CD4-positive, alpha-beta T cell treated with Interleukin-2 at 100 ng/mL for 4 hours (primary cell): ENCODE data around the gene TRAPPC8.
"Not testable (repeated sequence)": the region's sequence is repeated elsewhere in the genome, so short reads cannot be mapped to it uniquely, and the experiment has no call there.

Source experiments
- DNase-seq: peaks from one replicate; pipeline ENCODE4 v3.0.0-alpha.2; 2020; ENCODE audit warnings: low spot score

TRAPPC8 gene

DNA sequence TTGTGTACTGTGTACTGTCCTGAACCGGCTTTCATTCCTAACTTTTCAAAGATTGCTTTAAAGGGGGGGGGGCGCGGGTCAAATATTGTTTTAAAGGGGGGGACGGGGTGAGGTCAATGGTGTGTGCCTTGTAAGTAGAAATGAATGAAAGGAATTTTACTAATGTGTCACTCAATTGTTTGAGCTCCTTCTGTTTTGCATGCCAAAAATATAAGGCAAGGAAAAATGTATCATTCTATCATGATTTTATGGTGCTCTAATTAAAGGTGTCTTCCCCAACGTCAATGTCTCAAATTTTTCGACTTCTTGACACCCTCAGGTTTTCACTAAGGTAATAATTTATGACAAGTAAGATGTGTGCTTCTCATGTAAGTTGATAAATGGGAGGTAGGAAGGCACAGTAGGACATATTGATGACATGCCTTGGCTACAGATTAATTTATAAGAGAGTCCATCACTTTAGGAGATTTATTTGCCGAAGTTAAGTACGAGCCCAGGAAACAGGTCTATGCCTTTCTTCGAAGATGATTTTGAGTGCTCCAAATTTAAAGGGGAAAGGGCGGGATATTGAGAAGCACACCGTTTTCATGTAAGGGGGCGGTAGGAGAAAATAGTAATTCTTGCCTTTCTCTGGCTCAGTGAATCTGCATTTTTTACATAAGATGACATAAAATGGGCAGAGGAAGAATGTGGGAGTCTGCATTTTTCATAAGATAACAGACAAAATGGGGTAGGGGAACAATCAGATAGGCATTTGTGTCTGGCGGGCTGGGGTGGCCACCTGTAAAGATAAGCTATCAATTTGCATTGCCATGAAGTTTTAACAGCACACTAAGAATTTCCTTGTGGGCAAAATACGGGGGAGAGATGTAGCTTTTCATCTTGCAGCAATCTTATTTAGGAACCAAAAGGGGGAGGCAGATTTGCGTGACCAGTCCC is 1.2 kb upstream of the TRAPPC8 start:
- DNase-seq = no peak

DNA sequence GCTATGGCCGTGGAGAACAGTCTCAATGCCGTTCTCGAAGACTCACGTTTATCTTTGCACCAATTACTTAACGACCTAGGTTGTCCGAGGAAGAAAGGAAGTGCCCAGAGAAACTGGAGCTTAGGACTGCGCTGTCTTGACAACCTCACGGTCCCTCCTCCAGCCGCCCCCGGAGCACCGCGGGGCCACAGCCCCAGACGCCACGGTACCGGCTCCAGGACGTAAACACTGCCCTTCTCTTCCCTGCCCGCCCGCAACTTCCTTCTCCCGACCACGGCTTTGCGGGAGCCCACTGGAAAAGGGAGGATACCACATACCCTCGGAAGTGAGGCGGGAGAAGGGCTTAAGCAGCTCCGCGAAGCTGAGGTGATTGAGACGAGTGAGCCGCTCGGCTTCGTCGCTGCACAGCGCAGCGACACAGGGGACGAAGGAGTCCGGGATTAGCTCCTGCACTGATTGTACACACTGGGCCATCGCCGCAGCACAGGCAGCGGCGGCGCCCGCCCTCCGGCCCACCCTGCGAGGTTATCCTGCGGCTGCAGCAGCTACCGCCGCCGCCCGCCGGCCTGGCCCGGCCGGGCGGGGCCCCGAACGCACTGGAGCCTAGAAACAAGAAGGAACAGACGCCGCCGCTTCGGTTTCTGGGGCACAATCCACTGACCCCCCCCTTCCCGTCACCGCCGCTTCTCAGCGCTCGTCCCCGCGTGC is 483 bp downstream of the TRAPPC8 start:
- peak; percentile 7 for DNase-seq

DNA sequence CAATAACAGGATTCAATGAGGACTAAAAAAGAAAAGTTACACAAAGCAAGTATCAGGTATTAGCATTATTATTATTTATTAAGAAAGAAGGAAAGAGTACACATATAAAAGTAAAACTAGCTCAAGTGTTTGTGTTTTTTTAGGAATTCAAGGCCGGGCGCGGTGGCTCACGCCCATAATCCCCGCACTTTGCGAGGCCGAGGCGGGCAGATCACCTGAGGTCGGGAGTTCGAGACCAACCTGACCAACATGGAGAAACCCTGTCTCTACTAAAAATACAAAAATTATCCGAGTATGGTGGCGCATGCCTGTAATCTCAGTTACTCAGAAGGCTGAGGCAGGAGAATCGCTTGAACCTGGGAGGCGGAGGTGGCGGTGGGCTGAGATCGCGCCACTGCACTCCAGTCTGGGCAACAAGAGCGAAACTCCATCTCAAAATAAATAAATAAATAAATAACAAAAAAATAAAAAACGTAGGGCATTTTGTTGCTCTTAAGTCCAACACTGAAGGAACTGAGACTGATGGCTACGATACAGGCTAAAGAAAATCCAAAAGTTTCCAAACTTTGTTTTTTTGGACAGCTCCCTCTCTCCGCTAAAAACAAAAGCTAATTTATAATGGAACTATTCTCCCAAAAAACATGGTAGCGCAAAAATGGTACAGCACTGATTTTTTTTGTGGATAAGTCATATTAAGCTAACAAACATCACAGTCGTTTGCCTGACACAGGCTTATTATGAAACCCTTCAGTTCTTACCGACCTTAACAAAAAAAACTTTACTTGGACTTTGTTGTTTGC is 1.7 kb downstream of the TRAPPC8 start:
- no peak for DNase-seq

DNA sequence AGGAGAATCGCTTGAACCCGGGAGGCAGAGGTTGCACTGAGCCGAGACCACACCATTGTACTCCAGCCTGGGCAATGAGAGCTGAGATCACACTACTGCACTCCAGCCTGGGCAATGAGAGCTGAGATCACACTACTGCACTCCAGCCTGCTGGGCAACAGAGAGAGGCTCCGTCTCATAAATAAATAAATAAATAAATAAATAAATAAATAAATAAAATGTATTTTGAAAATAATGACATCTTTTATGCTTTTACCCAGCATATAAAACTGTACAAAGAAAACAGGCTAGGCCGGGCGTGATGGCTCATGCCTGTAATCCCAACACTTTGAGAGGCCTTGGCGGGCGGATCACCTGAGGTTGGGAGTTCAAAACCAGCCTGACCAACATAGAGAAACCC is 8.2 kb downstream of the TRAPPC8 start:
- DNase-seq = not testable (repeated sequence)

DNA sequence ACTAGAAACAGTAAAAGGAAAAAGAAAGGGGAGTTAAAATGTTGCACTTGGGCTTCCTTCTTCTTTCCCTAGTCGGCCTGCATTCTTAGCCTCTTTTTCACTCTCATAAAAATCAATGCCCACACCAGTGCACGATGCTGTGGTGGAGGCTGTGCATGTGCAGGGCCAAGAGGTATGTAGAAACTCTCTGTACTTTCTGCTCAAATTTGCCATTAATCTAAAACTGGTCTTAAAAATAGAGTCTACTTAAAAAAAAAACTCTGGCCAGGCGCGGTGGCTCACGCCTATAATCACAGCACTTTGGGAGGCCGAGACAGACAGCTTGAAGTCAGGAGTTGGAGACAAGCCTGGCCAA is 11.1 kb downstream of the TRAPPC8 start:
- no peak for DNase-seq

DNA sequence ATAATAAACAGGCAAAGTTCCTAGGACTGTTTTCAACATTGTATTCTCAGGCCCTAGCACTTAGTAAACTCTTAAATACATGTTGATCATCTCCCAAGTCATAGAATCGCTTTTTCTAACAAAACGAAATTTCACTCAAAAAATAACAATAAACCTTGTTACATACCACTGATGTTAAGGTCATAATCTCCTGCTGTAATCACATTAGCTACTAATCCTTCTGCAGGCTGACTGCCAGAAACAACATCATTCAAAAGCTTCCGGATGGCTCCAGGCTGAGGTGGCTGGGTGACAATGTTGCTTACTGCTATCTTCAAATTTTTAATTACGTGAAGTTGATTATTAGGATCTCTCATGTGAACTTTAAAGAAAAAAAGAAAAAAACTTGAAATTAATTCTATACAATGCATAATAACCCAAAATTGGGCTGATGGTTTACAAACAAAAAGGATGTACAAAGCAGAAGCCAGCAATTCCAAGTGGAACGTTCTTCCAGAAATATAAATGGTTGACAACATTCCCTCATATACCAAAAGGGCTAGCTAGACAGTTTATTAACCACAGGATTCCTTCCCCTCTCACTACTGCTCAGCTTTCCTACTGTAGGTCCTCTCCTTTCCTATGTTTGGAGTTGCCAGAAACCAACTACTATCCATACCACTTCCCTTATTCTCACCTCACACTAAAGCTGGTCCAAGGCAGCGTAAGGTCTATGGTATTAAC is 11.6 kb downstream of the TRAPPC8 start:
- DNase-seq = no peak

DNA sequence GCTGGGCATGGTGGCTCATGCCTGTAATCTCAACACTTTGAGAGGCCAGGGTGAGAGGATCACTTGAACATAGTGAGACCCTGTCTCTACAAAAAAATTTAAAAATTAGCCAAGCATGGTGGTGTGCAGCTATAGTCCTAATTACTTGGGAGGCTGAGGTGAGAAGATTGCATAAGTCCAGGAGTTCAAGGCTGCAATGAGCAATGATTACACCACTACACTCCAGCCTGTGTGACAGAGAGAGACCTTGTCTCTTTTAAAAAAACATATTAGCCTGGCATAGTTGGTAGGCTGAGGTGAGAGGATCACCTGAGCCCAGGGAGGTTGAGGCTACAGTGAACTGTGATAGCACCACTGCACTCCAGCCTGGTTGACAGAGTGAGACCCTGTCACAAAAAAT is 13.7 kb downstream of the TRAPPC8 start:
- no peak for DNase-seq

DNA sequence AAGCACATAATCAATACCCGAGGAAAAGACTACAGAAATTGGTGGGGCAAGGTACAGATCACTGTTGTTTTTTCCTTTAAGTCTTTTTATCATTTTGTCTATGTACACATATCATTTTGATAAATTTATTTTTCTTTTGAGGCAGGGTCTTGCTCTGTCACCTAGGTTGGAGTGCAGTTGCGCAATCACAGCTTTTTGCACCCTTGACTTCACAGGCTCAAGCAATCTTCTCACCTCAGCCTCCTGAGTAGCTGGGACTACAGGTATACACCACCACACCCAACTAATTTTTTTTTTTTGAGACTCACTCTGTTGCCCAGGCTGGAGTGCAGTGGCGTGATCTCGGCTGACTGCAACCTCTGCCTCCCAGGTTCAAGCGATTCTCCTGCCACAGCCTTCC is 15.9 kb downstream of the TRAPPC8 start:
- DNase-seq = not testable (repeated sequence)

DNA sequence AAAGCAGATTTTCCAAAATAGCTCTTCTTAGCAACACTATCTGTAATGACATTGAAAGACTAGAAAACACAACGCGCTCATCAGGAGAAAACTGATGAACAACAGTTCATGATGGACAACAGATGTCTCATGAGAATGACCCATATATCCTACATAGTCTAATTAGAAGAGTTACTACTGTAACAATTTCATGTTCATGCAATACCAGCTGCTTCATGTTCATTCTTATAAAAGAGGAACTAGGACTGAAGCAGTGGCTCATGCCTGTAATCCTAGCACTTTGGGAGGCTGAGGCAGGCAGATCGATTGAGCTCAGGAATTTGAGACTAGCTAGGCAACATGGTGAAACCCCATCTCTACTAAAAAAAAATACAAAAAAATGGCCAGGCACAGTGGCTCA is 22.7 kb downstream of the TRAPPC8 start:
- DNase-seq = no peak

DNA sequence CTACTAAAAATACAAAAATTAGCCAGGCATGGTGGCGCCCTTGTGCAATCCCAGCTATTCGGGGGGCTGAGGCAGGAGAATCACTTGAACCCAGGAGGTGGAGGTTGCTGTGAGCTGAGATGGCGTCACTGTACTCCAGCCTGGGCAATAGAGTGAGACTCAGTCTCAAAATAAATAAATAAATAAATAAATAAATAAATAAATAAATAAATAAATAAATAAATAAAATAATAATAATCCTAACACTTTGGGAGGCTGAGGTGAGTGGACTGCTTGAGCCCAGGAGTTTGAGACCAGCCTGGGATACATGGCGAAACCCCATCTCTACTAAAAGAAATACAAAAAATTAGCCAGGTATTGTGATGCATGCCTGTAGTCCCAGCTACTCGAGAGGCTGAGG is 23.6 kb downstream of the TRAPPC8 start:
- not testable (repeated sequence) for DNase-seq

DNA sequence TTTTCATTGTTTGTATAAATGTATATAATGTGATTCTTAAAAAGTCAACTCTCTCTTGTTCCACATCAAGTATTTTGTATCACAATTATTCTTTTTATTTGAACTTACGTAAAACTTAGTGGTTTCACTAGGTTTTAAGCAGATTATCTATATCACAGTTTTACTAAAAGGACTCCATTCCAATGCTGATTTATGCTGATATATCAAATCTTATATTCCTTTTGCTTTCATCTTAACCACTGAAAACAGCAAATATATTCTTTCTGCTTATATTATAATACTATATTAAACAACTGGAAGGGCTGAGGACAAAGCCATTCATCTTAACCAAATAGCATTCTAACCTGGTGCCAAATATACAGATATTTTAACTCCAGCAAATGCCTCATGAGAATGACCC is 24.2 kb downstream of the TRAPPC8 start:
- no peak for DNase-seq

DNA sequence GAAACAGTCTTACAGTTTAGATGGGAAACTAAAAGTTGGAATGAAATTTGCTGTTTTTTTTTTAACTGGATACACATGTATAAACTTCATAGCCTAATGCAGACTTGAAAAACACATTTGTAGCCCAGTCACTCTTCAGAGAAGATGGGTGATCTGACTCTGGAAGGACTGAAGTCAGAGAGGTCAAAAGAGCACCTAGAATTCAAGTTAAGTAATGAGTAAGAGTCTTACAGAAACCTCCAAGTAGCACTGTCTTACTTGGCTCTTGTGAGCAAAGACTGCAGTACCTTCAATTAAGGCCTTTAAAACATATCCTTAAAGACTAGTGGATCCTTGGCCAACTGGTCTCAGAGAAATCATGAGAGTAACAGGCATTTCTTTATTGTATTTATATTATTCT is 41.9 kb downstream of the TRAPPC8 start:
- DNase-seq = no peak

DNA sequence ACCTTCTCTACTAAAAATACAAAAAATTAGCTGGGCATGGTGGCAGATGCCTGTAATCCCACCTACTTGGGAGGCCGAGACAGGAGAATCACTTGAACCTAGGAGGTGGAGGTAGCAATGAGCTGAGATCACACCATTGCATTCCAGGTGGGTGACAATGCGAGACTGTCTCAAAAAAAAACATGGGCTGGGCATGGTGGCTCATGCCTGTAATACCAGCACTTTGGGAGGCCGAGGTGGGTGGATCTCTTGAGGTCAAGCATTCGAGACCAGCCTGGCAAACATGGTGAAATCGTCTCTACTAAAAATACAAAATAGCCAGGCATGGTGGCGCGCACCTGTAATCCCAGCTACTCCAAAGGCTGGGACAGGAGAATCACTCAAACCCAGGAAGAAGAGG is 43.2 kb downstream of the TRAPPC8 start:
- not testable (repeated sequence) for DNase-seq

DNA sequence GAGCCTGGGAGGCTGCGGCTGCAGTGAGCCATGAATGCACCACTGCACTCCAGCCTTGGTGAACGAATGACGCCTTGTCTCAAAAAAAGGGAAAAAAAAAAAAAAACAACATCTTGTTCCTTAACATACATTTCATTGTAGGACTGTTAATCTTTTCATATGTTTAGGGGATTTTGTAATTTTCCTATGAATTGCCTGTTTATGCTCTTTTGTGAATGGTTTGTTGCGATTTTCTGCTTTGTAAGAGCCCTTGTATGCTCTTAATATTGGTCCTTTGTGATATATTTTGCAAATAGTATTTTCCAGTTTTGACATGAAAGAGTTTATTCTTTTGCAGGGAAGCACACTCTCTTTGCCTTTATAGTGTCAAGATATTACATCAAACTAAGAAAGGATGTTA is 50.0 kb downstream of the TRAPPC8 start:
- no peak for DNase-seq

DNA sequence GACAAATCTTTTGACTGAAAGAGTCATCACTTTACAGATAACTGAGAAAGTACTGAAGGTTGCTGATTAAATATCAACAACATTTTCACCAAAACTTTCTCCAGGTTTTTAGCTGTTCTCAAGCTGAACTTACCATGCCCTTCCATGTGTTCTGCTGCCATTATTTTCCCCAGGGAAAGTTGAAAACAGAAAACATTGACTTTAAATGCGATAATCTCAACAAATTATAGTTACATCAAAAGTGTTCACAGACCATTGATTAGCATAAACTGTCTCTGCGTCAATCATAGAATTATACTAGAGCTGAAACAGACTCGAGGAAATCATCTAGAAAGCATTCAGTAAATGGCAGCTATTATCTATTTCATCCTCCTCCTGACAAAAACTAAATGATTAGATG is 51.4 kb downstream of the TRAPPC8 start:
- no peak for DNase-seq

DNA sequence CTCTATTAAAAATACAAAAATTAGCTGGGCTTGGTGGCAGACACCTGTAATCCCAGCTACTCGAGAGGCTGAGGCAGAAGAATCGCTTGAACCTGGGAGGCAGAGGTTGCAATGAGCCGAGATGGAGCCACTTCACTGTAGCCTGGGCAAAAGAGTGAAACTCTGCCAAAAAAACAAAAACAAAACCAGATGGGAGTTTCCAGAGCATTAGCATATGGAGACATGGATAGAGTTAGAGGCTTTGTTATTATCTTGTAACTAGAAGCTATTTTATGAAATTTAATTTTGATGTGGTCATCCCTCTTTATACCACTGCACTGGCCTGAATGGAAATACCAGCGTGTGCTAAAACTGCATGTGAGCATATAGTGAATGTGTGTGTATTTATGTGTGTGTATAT is 58.9 kb downstream of the TRAPPC8 start:
- DNase-seq = no peak

DNA sequence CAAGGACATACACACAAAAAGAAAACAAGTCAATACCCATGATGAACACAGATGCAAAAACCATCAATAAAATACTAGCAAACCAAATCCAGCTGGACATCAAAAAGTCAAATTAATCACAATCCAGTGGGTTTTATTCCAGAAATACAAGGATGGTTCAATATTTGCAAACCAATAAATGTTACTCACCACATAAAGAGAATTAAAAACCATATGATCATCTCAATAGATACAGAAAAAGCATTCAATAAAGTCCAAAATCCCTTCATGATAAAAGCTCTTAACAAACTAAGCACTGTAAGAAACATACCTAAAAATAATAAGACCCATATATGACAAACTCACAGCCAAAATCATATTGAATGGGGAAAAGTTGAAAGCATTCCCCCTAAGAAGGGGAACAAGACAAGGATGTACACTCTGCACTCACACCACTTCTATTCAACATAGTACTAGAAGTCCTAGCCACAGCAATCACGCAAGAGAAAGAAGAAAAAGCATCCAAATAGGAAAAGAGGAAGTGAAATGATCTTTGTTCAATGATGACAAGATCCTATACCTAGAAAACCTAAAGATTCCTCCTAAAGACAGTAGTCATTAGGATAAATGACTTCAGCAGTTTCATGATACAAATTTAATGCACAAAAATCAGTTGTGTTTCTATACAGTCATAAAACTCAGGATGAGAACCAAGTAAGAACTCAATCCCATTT is 62.6 kb downstream of the TRAPPC8 start:
- DNase-seq = no peak

DNA sequence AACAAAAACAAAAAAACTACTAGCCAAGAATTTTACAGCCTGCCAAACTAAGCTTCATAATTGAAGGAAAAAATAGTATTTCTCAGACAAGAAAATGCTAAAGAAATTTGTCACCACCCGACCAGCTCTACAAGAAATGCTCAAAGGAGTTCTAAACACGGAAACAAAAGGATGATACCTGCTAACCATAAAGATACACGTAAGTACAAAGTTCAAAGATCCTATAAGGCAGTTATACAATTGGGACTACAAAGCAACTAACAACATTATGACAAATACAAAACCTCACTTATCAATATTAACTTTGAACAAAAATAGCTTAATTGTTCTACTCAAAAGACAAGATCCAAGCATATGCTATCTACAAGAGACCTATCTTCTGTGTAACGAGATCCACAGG is 64.6 kb downstream of the TRAPPC8 start:
- DNase-seq = no peak

DNA sequence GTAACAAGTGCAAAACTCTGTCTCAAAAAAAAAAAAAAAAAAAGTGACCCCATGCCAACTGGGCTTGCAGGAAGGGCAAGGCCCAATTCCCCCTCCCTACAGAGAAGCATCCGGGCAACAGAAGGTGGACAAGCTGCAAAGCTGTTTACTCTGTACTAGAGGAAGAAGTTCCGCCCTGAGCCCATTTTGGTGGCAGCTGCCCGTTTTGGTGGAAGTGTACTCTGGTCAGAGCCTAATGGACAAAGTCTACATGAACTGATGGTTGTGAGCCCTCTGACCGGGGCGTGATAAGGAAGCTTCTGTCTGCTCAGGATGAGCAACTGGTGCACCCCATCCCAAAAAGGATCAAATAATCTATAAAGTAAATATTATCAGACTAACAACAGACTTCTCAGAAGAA is 65.0 kb downstream of the TRAPPC8 start:
- DNase-seq = no peak

DNA sequence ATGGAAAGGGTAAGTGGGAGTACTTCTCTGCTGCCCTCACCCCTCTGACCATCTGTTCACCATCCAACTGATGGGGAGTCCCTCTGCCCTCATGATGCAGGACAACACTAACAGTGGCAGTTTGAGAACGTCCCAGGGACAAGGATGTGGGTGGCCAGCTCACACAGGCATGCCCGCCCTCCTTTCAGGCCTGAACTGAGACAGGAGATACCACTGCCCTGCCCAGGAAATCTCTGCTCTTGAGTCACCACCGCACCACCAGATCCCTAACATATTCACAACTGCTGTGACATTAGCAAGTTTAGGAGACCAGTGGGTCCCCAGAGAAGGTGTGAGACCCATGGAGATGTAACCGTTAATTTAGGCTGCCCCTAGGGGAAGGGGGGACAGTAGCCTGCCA is 66.2 kb downstream of the TRAPPC8 start:
- DNase-seq = no peak

DNA sequence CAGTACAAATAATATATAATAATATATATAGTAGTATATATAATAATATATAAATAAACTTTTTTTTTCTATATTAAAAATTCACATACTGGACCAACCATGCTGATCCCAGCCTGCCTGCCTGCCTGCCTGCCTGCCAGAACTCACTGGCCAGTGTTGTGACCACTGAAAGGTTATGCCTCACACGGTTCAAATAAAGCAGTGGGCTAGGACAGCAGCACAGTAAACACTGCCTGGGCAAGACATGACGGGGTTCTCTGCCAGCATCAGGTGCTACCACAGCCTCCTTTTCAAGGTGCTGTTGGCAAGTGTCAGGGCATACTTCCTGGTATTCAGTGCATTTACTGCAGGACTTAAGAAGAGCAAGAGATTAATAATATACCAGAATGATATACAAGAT is 67.6 kb downstream of the TRAPPC8 start:
- no peak for DNase-seq
